ENCODE data around the gene COL4A2. TPM values are rescaled to one million over a fixed set of nuclear protein-coding genes. Genes with fewer than 3 reads are reported as not detected.

The COL4A2 gene
- total RNA-seq, 1 donor from 2014 or later = 1,736 TPM

DNA sequence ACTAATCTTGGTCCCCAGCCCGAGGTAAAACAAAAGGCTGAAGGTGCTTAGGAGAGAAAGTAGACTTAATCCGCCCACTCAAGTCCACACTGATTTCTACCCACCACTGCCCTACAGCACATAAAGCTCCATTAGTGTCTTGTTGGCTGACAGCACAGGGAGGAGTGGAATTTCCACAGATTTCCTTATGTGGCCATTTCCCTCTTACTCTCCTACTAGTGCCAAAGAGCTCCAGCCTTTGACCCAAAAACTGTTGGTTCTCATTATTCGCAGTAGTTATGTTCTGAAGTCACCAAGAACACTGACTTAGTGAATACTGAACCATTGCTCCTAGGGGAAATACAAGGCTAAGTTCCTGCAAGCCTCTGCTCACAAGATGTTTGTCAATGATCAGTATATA lies 193.3 kb downstream of the COL4A2 start:
- no peak overlapping the region for H3K4me3 ChIP-seq (ENCODE audit: low read depth, low read length)
- H3K27me3 ChIP-seq (ENCODE audit: control insufficient read depth, insufficient read depth, low read length) = no peaks in the 10 kb centered on the region
- no peak for DNase-seq (ENCODE audit: low read depth)
- TF ChIP-seq, protein P1, sequence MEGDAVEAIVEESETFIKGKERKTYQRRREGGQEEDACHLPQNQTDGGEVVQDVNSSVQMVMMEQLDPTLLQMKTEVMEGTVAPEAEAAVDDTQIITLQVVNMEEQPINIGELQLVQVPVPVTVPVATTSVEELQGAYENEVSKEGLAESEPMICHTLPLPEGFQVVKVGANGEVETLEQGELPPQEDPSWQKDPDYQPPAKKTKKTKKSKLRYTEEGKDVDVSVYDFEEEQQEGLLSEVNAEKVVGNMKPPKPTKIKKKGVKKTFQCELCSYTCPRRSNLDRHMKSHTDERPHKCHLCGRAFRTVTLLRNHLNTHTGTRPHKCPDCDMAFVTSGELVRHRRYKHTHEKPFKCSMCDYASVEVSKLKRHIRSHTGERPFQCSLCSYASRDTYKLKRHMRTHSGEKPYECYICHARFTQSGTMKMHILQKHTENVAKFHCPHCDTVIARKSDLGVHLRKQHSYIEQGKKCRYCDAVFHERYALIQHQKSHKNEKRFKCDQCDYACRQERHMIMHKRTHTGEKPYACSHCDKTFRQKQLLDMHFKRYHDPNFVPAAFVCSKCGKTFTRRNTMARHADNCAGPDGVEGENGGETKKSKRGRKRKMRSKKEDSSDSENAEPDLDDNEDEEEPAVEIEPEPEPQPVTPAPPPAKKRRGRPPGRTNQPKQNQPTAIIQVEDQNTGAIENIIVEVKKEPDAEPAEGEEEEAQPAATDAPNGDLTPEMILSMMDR (IDR thresholded peaks at IDR 0.05; ENCODE audit: insufficient read depth, low read length, poor library complexity, severe bottlenecking) = no peak
- H3K36me3 ChIP-seq (ENCODE audit: control insufficient read depth, insufficient read depth, low read length) = peaks cover 19% of the 10 kb centered on the region

DNA sequence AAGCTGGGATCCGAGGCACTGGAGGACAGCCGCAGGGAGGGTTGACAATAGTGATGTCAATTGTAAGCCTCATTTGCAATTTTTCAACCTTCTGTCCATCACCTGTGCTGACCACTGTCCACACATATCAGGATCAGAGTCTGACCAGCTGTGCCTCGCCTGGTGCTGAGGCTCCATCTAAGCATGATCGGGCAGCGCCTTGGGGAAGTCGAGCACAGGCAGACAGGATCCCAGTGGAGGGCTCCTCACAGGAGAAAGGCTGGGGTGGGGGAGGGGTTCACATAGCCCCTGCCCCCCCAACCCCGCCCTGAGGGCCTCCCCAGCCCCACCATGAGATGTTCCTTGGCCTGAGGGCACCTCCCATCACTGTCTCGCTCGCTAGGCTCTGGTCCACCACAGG lies 194.1 kb downstream of the COL4A2 start:
- no peak for DNase-seq (ENCODE audit: low read depth)
- Histone ChIP-seq H3K27me3 (ENCODE audit: control insufficient read depth, insufficient read depth, low read length) (no peaks in the 10 kb centered on the region), H3K4me3 (ENCODE audit: low read depth, low read length) (no peak overlapping the region), H3K36me3 (ENCODE audit: control insufficient read depth, insufficient read depth, low read length) (peaks cover 15% of the 10 kb centered on the region)
- TF ChIP-seq, protein P1 (IDR thresholded peaks at IDR 0.05; ENCODE audit: insufficient read depth, low read length, poor library complexity, severe bottlenecking) = no peak

DNA sequence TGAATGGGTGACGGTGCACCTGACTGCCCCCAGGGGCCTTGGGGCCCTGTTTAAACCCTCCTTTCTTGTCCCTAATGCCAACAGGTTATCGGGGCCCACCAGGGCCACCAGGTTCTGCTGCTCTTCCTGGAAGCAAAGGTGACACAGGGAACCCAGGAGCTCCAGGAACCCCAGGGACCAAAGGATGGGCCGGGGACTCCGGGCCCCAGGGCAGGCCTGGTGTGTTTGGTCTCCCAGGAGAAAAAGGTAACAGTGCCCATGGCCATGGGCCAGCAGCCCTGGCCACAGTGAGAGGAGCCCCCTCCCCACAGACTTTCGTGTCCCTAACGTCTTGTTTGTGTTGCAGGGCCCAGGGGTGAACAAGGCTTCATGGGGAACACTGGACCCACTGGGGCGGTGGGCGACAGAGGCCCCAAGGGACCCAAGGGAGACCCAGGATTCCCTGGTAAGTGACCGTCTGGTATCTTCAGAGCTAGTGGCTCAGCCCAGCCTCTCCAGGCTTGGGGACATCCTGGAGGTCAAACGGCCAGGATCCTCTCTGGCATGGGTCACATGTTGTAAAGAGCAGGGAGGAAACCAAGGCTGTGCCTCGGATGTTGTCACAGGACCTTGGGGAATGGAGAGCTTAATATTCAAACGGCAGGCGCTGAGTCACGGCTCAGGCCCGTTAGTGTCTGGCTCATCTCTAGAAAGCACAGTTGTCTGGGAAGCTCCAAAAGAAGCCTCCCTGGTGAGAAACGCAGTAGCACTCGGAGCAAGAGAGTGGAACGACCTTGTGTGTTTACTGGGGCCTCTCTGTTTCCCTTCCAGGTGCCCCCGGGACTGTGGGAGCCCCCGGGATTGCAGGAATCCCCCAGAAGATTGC lies 196.2 kb downstream of the COL4A2 start:
- TF ChIP-seq, protein P1 (IDR thresholded peaks at IDR 0.05; ENCODE audit: insufficient read depth, low read length, poor library complexity, severe bottlenecking) = no peak
- H3K27me3 ChIP-seq (ENCODE audit: control insufficient read depth, insufficient read depth, low read length) = no peaks in the 10 kb centered on the region
- no peak overlapping the region for H3K4me3 ChIP-seq (ENCODE audit: low read depth, low read length)
- no peak for DNase-seq (ENCODE audit: low read depth)
- peaks cover 16% of the 10 kb centered on the region for H3K36me3 ChIP-seq (ENCODE audit: control insufficient read depth, insufficient read depth, low read length)

DNA sequence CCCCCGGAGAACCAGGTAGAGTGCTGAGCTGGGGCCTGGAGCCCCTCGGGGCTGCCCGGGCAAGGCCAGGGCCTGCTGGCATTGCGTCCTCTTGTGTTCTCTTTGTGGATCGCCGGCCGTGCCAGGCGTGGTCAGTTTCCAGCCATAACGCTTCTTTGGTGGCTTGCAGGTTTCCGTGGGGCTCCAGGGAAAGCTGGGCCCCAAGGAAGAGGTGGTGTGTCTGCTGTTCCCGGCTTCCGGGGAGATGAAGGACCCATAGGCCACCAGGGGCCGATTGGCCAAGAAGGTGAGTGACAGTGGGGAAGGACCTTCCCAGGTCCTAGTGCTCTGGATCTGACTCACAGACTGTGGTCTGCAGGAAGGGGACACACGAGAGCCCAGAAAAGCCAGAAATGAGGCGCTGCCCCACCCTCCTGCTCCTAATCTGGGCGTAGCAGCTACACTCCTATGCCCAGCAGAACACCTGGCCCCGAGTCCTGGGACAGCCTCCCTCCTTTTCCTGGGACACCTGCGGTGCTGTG lies 197.0 kb downstream of the COL4A2 start:
- Histone ChIP-seq H3K27me3 (ENCODE audit: control insufficient read depth, insufficient read depth, low read length) (no peaks in the 10 kb centered on the region), H3K4me3 (ENCODE audit: low read depth, low read length) (no peak overlapping the region), H3K36me3 (ENCODE audit: control insufficient read depth, insufficient read depth, low read length) (peaks cover 12% of the 10 kb centered on the region)
- TF ChIP-seq, protein P1 (IDR thresholded peaks at IDR 0.05; ENCODE audit: insufficient read depth, low read length, poor library complexity, severe bottlenecking) = no peak
- DNase-seq (ENCODE audit: low read depth) = no peak

DNA sequence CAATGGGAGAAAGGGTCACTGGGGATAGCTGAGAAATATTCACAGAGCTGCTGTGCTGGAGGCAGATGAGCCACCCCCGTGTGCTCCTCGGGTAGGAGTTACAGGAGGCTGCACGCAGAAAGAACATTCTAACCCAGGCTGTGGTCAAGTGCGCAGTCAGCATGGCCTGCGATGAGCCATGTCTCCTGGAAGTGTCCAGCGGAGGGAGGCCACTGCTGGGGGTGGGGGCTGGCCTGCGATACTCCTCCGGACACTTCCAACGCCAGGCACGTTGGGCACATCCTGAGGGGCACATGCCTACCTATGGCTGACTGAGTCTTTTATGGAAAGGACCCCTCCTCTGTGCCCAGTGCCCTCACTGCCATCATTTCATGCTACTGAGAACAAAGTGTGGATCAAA lies 198.5 kb downstream of the COL4A2 start:
- TF ChIP-seq, protein P1 (IDR thresholded peaks at IDR 0.05; ENCODE audit: insufficient read depth, low read length, poor library complexity, severe bottlenecking) = no peak
- peaks cover 15% of the 10 kb centered on the region for H3K36me3 ChIP-seq (ENCODE audit: control insufficient read depth, insufficient read depth, low read length)
- DNase-seq (ENCODE audit: low read depth) = no peak
- no peak overlapping the region for H3K4me3 ChIP-seq (ENCODE audit: low read depth, low read length)
- no peaks in the 10 kb centered on the region for H3K27me3 ChIP-seq (ENCODE audit: control insufficient read depth, insufficient read depth, low read length)
